Uterus (tissue), 2 donors: ENCODE results near the gene EHBP1L1.

Experiments
- POLR2A ChIP-seq, 2 donors: fragments of 450-650 bp; IDR thresholded peaks; one replicate each; pipeline ENCODE4 v1.6.1; 2016; ENCODE audit warnings: antibody characterized with exemption in 2 of 2, mild to moderate bottlenecking in 1 of 2, moderate library complexity in 1 of 2
- TF ChIP-seq, protein P1 (sequence below), 4 experiments: fragments of 200-600 bp in 2 of 4; fragments of 450-650 bp in 2 of 4; sonication (generic) in 2 of 4; IDR thresholded peaks; one replicate each; pipeline ENCODE4 v1.5.1; 2016 to 2019; ENCODE audit warnings: antibody characterized with exemption in 4 of 4, mild to moderate bottlenecking in 2 of 4, moderate library complexity in 1 of 4

DNA sequence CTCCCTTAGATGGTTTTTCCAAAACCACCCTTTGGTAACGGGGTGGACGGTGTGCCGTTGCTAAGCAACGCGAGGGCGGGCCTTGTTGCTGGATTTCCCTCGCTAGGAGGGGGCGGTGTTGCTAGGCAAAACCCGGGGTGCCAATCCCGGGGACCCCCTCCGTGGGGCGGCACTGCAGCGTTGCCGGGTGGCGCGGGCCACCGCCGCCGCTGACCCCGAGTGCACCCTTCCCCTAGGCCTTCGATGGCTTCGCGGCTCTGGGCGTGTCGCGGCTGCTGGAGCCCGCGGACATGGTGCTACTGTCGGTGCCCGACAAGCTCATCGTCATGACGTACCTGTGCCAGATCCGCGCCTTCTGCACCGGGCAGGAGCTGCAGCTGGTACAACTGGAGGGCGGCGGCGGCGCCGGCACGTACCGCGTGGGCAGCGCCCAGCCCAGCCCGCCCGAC, 8.9 kb downstream of the EHBP1L1 start:
- TF ChIP-seq, protein P1, sequence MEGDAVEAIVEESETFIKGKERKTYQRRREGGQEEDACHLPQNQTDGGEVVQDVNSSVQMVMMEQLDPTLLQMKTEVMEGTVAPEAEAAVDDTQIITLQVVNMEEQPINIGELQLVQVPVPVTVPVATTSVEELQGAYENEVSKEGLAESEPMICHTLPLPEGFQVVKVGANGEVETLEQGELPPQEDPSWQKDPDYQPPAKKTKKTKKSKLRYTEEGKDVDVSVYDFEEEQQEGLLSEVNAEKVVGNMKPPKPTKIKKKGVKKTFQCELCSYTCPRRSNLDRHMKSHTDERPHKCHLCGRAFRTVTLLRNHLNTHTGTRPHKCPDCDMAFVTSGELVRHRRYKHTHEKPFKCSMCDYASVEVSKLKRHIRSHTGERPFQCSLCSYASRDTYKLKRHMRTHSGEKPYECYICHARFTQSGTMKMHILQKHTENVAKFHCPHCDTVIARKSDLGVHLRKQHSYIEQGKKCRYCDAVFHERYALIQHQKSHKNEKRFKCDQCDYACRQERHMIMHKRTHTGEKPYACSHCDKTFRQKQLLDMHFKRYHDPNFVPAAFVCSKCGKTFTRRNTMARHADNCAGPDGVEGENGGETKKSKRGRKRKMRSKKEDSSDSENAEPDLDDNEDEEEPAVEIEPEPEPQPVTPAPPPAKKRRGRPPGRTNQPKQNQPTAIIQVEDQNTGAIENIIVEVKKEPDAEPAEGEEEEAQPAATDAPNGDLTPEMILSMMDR (IDR thresholded peaks at IDR 0.05): no peak
- TF ChIP-seq POLR2A (IDR thresholded peaks at IDR 0.05): no peak
